WTC11 (cell line): ENCODE results near the gene CAB39. TPM values are rescaled to one million over a fixed set of nuclear protein-coding genes. Genes with fewer than 3 reads are reported as not detected.

Experiments
- ATAC-seq: fragments of 200-7000 bp; cut with Tn5 transposase; 2 replicates; pipeline ENCODE4 v1.10.0; 2021; ENCODE audit warnings: mild to moderate bottlenecking, moderate library complexity
- CTCF ChIA-PET: fragments of 300-600 bp; sonication (Branson Sonifier 250); formaldehyde crosslinking; loops from one replicate; lab custom pipeline; 2021; ENCODE audit warnings: antibody characterized with exemption; lab: Charles Lee
- POLR2A ChIA-PET: fragments of 350-600 bp; sonication (Branson Sonifier 250); formaldehyde crosslinking; loops from one replicate; lab custom pipeline; 2021; ENCODE audit warnings: antibody characterized with exemption; lab: Charles Lee
- DNase-seq: peaks from one replicate; pipeline ENCODE4 v3.0.0; 2021; ENCODE audit warnings: low spot score
- H3K27ac Mint-ChIP-seq: 2 replicates; pipeline ENCODE4 v1.8.0; 2021; ENCODE audit warnings: mixed read lengths
- H3K27me3 Mint-ChIP-seq: 2 replicates; pipeline ENCODE4 v1.8.0; 2021; ENCODE audit warnings: low read depth, mild to moderate bottlenecking, moderate library complexity, mixed read lengths
- H3K36me3 Mint-ChIP-seq: 2 replicates; pipeline ENCODE4 v1.8.0; 2021; ENCODE audit warnings: mixed read lengths
- H3K4me1 Mint-ChIP-seq: 2 replicates; pipeline ENCODE4 v1.8.0; 2022; ENCODE audit warnings: mixed read lengths
- H3K4me3 Mint-ChIP-seq: 2 replicates; pipeline ENCODE4 v1.8.0; 2021; ENCODE audit warnings: mild to moderate bottlenecking, moderate library complexity, mixed read lengths
- H3K9me3 Mint-ChIP-seq: 2 replicates; pipeline ENCODE4 v1.8.0; 2021; ENCODE audit warnings: mixed read lengths
- AR ChIP-seq: fragments of 250-450 bp; sonication (Bioruptor Pico); IDR thresholded peaks from 2 replicates; pipeline ENCODE4 v1.9.0; 2021; ENCODE audit warnings: mild to moderate bottlenecking
- ARID4B ChIP-seq: sonication (generic); formaldehyde crosslinking; IDR thresholded peaks from 2 replicates; pipeline ENCODE4 v1.8.0; 2023; ENCODE audit warnings: missing genetic modification reagents, mild to moderate bottlenecking, borderline replicate concordance
- ATF1 ChIP-seq: sonication (generic); formaldehyde crosslinking; IDR thresholded peaks from 2 replicates; pipeline ENCODE4 v1.8.1; 2023; ENCODE audit warnings: mild to moderate bottlenecking, moderate library complexity, missing genetic modification reagents
- ATF6 ChIP-seq: sonication (generic); formaldehyde crosslinking; IDR thresholded peaks from 2 replicates; pipeline ENCODE4 v1.8.1; 2023; ENCODE audit warnings: mild to moderate bottlenecking, missing genetic modification reagents
- E2F5 ChIP-seq: sonication (generic); formaldehyde crosslinking; IDR thresholded peaks from 2 replicates; pipeline ENCODE4 v1.8.1; 2022; ENCODE audit warnings: mild to moderate bottlenecking, moderate library complexity, missing genetic modification reagents
- FOXJ3 ChIP-seq: sonication (generic); formaldehyde crosslinking; IDR thresholded peaks from 2 replicates; pipeline ENCODE4 v1.9.0; 2021; ENCODE audit warnings: missing genetic modification reagents, mild to moderate bottlenecking, borderline replicate concordance
- FOXP1 ChIP-seq: sonication (generic); formaldehyde crosslinking; IDR thresholded peaks from 2 replicates; pipeline ENCODE4 v1.8.0; 2022; ENCODE audit warnings: missing genetic modification reagents, mild to moderate bottlenecking, moderate library complexity, borderline replicate concordance
- IRF2 ChIP-seq: sonication (generic); formaldehyde crosslinking; IDR thresholded peaks from 2 replicates; pipeline ENCODE4 v1.8.0; 2022; ENCODE audit warnings: low read depth, missing genetic modification reagents, borderline replicate concordance
- JAZF1 ChIP-seq: fragments of 250-450 bp; sonication (Bioruptor Pico); IDR thresholded peaks from 2 replicates; pipeline ENCODE4 v1.9.0; 2021; ENCODE audit warnings: moderate library complexity, mild to moderate bottlenecking, inconsistent platforms
- MYBL2 ChIP-seq: sonication (generic); formaldehyde crosslinking; IDR thresholded peaks from 2 replicates; pipeline ENCODE4 v1.8.1; 2023; ENCODE audit warnings: mild to moderate bottlenecking, moderate library complexity, missing genetic modification reagents
- NR2C2 ChIP-seq: sonication (generic); formaldehyde crosslinking; IDR thresholded peaks from 2 replicates; pipeline ENCODE4 v1.8.0; 2022; ENCODE audit warnings: mild to moderate bottlenecking, missing genetic modification reagents
- OVOL2 ChIP-seq: fragments of 250-450 bp; sonication (Bioruptor Pico); IDR thresholded peaks from 2 replicates; pipeline ENCODE4 v1.9.0; 2021; ENCODE audit warnings: mild to moderate bottlenecking, borderline replicate concordance
- PRDM15 ChIP-seq: sonication (generic); formaldehyde crosslinking; IDR thresholded peaks from 2 replicates; pipeline ENCODE4 v1.8.0; 2022; ENCODE audit warnings: missing genetic modification reagents
- TP53 ChIP-seq: sonication (generic); formaldehyde crosslinking; IDR thresholded peaks from 2 replicates; pipeline ENCODE4 v1.8.1; 2023; ENCODE audit warnings: mild to moderate bottlenecking, missing genetic modification reagents
- USF1 ChIP-seq: sonication (generic); formaldehyde crosslinking; IDR thresholded peaks from 2 replicates; pipeline ENCODE4 v1.8.0; 2022; ENCODE audit warnings: mild to moderate bottlenecking, missing genetic modification reagents
- ZBTB43 ChIP-seq: sonication (generic); formaldehyde crosslinking; IDR thresholded peaks from 2 replicates; pipeline ENCODE4 v1.8.1; 2023; ENCODE audit warnings: mild to moderate bottlenecking, missing genetic modification reagents
- ZNF121 ChIP-seq: sonication (generic); formaldehyde crosslinking; IDR thresholded peaks from 2 replicates; pipeline ENCODE4 v1.8.0; 2023; ENCODE audit warnings: missing genetic modification reagents
- ZNF219 ChIP-seq: sonication (generic); formaldehyde crosslinking; IDR thresholded peaks from 2 replicates; pipeline ENCODE4 v1.8.0; 2023; ENCODE audit warnings: missing genetic modification reagents, mild to moderate bottlenecking, borderline replicate concordance
- ZNF416 ChIP-seq: fragments of 250-450 bp; sonication (Bioruptor Pico); IDR thresholded peaks from 2 replicates; pipeline ENCODE4 v1.9.0; 2021; ENCODE audit warnings: mild to moderate bottlenecking, inconsistent platforms
- ZNF423 ChIP-seq: fragments of 250-450 bp; sonication (Bioruptor Pico); IDR thresholded peaks from 2 replicates; pipeline ENCODE4 v2.1.2; 2022; ENCODE audit warnings: mild to moderate bottlenecking, moderate library complexity
- ZNF671 ChIP-seq: fragments of 250-450 bp; sonication (Bioruptor Pico); IDR thresholded peaks from 2 replicates; pipeline ENCODE4 v1.8.0; 2021; ENCODE audit warnings: mild to moderate bottlenecking
- total RNA-seq: library from RNA; stranded (reverse); gene quantifications from 3 replicates; pipeline ENCODE4 v1.2.3, GENCODE V29; 2021

The CAB39 gene
- total RNA-seq, 1 experiment from 2014 or later: 36.9 TPM

GRCh38 chr2:230713331-230714135 is 891 bp downstream of the CAB39 start:
- Mint-ChIP-seq H3K27me3 (no peaks in the 10 kb centered on the region), H3K4me3 (peak overlapping the region; percentile 96), H3K9me3 (no peaks in the 10 kb centered on the region), H3K4me1 (peaks cover 38% of the 10 kb centered on the region), H3K36me3 (peaks cover 5% of the 10 kb centered on the region; the same call in 1 of the 2 replicates), H3K27ac (peak overlapping the region; percentile 92)
- ATAC-seq (peak; percentile 2), DNase-seq (peak; percentile 33)
- ChIA-PET CTCF (interaction anchor here (0.7 to 2.2 kb wide), 9 partner anchors 8 to 189 kb away, joined by 3 to 9 read pairs (median 4); no protein-coding TSS in a partner anchor), POLR2A (no interaction called here)
- TF ChIP-seq JAZF1 (CRISPR knock-in tag) (no peak), OVOL2 (CRISPR knock-in tag) (no peak), ZNF423 (no peak), ATF6 (CRISPR knock-in tag) (no peak), ZNF671 (CRISPR knock-in tag) (no peak), FOXJ3 (CRISPR knock-in tag) (no peak), IRF2 (CRISPR knock-in tag) (no peak), ATF1 (CRISPR knock-in tag) (no peak), ZNF219 (CRISPR knock-in tag) (no peak), TP53 (CRISPR knock-in tag) (0 out of 2 replicates have a peak, but pooled peaks have one; percentile 23), FOXP1 (CRISPR knock-in tag) (no peak), AR (CRISPR knock-in tag) (no peak), MYBL2 (CRISPR knock-in tag) (0 out of 2 replicates have a peak, but pooled peaks have one; percentile 1), ZNF416 (CRISPR knock-in tag) (no peak), PRDM15 (CRISPR knock-in tag) (no peak), ZBTB43 (CRISPR knock-in tag) (no peak; the same call in 1 of the 2 replicates), ARID4B (CRISPR knock-in tag) (no peak), USF1 (no peak), E2F5 (CRISPR knock-in tag) (no peak), NR2C2 (CRISPR knock-in tag) (no peak), ZNF121 (CRISPR knock-in tag) (no peak)
